GM19043 (cell line): ENCODE results near the gene INCA1.
A peak's percentile ranks its signal among the peaks of the same experiment; 100 is the strongest.
"Not testable (repeated sequence)": the region's sequence is repeated elsewhere in the genome, so short reads cannot be mapped to it uniquely, and the experiment has no call there.

Source experiments
- ATAC-seq: cut with Tn5 transposase; IDR thresholded peaks from one replicate; pipeline ENCODE4 v1.9.1; 2021; ENCODE audit warnings: low read depth; ENCODE audit not compliant: unreplicated experiment

The INCA1 gene, protein sequence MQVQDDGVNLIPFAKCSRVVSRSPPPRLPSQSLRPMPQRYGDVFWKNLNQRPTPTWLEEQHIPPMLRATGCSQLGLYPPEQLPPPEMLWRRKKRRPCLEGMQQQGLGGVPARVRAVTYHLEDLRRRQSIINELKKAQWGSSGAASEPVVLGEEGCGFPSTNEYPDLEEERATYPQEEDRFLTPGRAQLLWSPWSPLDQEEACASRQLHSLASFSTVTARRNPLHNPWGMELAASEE

DNA sequence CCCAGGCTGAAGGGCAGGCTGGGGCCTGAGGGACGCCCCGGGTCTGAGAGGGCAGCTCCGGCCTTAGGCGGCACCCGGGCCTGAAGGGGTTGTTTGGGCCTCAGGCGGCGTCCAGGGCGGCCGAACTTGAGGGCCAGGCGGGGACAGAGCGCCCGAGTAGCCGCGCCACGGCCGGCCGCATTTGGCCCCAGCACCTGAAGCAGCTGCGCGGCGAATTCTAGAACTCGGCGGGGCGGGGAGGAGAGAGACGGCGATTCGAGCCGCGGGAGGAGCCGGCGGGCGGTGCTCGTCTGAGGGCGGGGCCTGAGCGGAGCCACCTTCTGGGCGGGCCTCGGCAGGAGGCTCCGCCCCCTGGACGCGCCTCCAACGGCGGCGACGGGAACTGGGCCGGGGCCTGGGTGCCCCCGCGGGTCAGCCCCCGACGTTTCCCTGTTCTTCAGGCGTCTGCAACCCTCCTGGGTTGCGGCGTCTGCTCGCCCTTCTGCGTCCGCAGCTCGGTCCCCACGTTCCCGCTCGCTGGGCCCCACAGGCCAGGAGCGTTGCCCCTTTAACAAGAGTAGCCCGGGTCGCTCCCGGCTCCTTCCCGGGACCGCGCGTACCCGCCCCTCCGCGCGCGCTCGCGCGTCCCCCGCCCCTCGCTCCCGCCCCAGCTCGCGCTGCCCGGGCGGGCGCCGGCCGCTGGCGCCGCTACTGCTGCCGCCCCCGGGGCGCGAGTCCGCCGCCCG is at the start of gene INCA1, which contains the start of gene KIF1C:
INCA1 (minus strand) TSS at position 221 of the 725 bp plus-strand sequence. CDS start 3,085 bp downstream, outside the sequence.
KIF1C (plus strand) TSS at position 649 of the 725 bp plus-strand sequence. CDS start 2,297 bp downstream, outside the sequence.
- ATAC-seq: peak; percentile 76

- no peak for ATAC-seq
These were observed 48.2 kb upstream of the INCA1 start for GRCh38 chr17:5045496-5045895.

- ATAC-seq: no peak
These were observed 47.3 kb upstream of the INCA1 start for GRCh38 chr17:5044630-5045029.

DNA sequence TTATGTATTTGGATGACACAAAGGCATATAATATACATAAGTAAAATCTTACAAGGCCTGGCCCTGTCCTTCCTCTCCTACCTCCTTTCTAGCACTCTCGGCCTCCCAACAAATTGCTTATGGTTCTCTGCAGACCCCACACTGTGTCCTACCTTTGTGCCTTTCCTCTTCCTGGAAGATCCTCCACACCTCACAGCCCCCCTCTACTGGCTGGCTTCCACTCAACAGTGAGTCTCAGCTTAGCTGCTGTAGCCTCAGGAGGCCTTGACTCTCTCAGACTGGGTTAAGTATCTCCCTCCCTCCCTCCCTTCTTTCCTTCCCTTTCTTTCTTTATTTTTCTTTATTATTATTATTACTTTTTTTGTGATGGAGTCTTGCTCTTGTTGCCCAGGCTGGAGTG is 46.2 kb upstream of the INCA1 start:
- no peak for ATAC-seq

- no peak for ATAC-seq
These were observed 45.1 kb upstream of the INCA1 start for GRCh38 chr17:5042157-5043022.

- ATAC-seq: no peak
These were observed 38.0 kb upstream of the INCA1 start, which contains the start of gene SLC52A1 for GRCh38 chr17:5035315-5035714. TSS of gene SLC52A1 (minus strand) at chr17:5035426. CDS start at chr17:5034606, 820 bp downstream.

GRCh38 chr17:5034651-5035050 is 37.3 kb upstream of the INCA1 start:
- no peak for ATAC-seq

DNA sequence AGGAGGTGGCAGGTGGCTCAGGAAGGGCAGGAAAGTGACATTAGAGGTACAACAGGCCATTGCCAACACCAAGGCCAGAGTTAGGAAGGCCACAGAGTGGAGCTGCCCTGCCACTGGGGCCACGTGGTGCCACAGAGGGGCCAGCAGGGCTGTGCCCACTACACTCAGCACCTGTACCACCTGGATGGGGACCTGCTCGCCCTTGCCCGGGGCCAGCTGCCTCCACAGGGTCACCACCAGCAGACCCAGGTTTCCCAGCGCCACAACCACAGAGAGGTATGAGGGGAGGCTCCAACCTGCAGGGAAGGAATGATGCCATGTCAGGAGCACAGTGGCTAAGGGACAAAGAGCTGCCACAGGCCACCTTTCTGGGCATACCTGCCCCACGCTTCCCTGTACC is 36.7 kb upstream of the INCA1 start:
- ATAC-seq: no peak

- ATAC-seq: no peak
These were observed 36.2 kb upstream of the INCA1 start for GRCh38 chr17:5033352-5034015.

GRCh38 chr17:5032865-5033264 is 35.5 kb upstream of the INCA1 start:
- no peak for ATAC-seq

GRCh38 chr17:5031365-5032082 is 34.2 kb upstream of the INCA1 start:
- ATAC-seq: no peak

DNA sequence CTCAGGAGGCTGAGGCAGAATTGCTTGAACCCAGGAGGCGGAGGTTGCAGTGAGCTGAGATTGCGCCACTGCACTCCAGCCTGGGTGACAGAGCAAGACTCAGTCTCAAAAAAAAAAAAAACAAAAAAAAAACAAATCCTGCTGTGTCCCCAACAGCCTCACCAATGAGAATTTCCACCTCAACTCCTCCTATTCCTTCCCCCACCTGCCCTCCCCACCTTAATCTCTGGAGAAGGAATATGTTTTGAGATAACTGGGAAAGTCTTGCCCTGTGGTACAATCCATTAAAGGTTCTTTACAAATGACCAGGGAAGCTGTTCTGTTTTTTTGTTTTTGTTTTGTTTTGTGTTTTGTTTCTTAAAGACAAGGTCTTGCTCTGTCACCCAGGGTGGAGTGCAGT is 32.8 kb upstream of the INCA1 start:
- not testable (repeated sequence) for ATAC-seq

DNA sequence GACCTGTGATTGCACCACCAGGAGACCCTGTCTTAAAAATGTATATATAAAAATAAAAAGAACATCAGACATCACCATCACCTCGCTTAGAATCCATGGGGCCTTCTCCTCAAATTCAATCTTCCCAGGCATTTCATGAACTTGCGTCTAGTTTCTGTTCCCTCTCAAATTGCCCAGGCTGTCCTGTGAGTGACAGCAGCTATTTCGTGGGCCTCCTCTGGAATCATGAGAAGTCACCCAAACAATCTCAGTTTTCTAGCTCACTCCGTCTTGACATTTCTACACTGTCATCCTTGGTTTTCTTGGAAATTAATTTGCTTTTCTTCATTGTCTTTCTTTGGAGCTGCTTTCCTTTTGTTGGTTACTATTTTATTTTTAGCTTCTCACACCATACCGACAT is 30.6 kb upstream of the INCA1 start:
- ATAC-seq: no peak

- ATAC-seq: no peak
These were observed 30.0 kb upstream of the INCA1 start for GRCh38 chr17:5027299-5027698.

DNA sequence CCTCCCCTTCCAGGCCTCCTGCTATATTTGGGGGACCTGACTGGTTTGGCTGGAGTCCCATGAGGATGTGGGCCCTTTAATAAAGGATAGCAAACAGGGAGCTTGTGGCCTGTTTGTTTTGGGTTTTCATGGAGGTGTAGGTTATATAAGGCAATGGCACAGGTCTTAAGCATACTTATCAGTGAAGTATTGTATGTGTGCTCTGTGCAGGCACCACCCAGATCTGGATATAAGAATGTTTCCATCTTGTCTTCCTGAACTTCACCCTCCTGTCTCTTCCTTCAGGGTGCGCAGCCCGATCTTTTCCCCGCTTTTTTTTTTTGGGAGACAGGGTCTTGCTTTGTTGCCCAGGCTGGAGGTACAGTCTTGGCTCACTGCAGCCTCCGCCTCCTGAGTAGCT is 27.3 kb upstream of the INCA1 start:
- ATAC-seq: no peak

DNA sequence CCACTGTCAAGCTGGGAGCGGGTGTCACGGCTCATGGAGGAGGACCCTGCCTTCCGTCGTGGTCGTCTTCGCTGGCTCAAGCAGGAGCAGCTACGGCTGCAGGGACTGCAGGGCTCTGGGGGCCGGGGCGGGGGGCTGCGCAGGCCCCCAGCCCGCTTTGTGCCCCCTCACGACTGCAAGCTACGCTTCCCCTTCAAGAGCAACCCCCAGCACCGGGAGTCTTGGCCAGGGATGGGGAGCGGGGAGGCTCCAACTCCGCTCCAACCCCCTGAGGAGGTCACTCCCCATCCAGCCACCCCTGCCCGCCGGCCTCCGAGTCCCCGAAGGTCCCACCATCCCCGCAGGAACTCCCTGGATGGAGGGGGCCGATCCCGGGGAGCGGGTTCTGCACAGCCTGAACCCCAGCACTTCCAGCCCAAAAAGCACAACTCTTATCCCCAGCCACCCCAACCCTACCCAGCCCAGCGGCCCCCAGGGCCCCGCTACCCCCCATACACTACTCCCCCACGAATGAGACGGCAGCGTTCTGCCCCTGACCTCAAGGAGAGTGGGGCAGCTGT is 26.3 kb upstream of the INCA1 start:
- ATAC-seq: no peak

GRCh38 chr17:5022171-5022711 is 24.9 kb upstream of the INCA1 start:
- ATAC-seq: no peak

- ATAC-seq: no peak
These were observed 23.2 kb upstream of the INCA1 start for GRCh38 chr17:5020502-5021023.

DNA sequence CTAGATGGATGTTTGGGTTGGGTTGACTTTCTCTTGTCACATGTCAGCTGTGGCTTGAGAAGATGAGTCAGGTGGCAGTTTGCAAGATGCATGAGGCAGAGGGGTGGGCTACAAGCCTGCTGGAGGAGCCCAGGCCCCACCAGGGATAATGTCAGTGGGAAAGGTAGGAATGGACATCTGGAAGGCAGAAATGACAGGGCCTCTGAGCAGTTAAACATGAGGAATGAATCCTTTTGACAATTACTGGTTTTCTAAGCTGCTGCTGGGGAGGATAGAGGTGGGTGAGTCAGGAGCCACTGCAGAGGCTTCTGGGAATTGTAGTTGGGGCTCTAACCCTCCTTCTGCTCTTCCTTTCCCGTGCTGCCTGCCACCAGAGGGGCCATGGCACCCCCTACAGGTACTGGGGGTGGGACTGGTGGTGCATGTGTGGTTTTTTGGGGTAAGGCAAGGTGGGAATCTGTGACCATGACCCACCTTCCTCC is 22.2 kb upstream of the INCA1 start:
- ATAC-seq: no peak
